Measurements from ENCODE around the gene PTPRT. TPM values are rescaled to one million over a fixed set of nuclear protein-coding genes. Genes with fewer than 3 reads are reported as not detected.

The PTPRT gene
- total RNA-seq, 6 donors from 2014 or later: 0.20 to 7.1 (median 3.8) TPM

DNA sequence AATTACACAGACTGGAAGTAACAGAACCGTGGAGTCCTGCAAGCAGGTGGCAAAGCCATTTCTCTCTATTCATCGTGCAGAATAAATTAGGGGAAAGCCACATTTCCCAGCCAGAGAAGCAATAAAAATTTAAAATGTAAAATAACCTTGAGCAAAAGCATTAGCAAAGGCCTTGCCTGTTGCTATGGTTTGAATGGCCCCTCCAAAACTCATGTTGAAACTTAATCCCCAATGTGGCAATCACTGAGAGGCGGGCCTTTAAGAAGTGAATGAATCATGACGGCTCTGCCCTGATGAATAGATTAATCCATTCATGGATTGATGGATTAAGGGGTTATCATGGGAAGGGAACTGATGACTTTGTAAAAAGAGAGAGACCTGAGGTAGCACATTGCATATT lies 679.0 kb downstream of the PTPRT start:
- no peaks in the 10 kb centered on the region for H3K4me1 ChIP-seq
- no peaks in the 10 kb centered on the region for H3K36me3 ChIP-seq
- ATAC-seq (ENCODE audit: low FRiP score in 2 of 2) (no peak), DNase-seq (no peak)
- H3K4me3 ChIP-seq: no peak overlapping the region
- no peak overlapping the region for H3K27ac ChIP-seq
- no peaks in the 10 kb centered on the region for H3K9me3 ChIP-seq
- TF ChIP-seq POLR2AphosphoS5 (IDR thresholded peaks at IDR 0.05) (no peak), EP300 (IDR thresholded peaks at IDR 0.05) (no peak), POLR2A (IDR thresholded peaks at IDR 0.05) (no peak)
- TF ChIP-seq, protein P1, sequence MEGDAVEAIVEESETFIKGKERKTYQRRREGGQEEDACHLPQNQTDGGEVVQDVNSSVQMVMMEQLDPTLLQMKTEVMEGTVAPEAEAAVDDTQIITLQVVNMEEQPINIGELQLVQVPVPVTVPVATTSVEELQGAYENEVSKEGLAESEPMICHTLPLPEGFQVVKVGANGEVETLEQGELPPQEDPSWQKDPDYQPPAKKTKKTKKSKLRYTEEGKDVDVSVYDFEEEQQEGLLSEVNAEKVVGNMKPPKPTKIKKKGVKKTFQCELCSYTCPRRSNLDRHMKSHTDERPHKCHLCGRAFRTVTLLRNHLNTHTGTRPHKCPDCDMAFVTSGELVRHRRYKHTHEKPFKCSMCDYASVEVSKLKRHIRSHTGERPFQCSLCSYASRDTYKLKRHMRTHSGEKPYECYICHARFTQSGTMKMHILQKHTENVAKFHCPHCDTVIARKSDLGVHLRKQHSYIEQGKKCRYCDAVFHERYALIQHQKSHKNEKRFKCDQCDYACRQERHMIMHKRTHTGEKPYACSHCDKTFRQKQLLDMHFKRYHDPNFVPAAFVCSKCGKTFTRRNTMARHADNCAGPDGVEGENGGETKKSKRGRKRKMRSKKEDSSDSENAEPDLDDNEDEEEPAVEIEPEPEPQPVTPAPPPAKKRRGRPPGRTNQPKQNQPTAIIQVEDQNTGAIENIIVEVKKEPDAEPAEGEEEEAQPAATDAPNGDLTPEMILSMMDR (IDR thresholded peaks at IDR 0.05): no peak
- WGBS, 2 donors: 87 to 89% methylated on average over 4 of the region's 4 CpGs
- H3K27me3 ChIP-seq: no peaks in the 10 kb centered on the region

DNA sequence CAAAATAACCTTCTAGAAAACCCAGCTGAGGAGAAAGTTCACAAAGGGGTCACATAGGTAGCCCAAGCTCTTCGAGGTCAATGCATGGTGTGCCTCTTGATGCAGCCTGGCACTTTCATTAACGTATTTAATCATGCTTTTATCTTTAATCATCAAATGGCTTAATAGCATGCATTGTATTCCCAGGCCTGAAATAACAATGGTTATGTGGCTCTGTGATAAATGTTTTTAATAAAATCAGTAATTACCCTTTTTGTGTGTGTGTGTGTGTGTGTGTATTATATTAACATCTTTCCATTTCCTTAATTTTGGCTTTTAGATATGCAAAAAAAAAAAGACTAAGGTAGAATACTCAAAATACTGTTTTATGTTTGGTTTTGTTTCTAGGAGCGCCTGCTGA lies 681.8 kb downstream of the PTPRT start:
- Histone ChIP-seq H3K27me3 (no peaks in the 10 kb centered on the region), H3K4me1 (no peaks in the 10 kb centered on the region), H3K27ac (no peak overlapping the region), H3K36me3 (no peaks in the 10 kb centered on the region), H3K9me3 (peaks cover 0 to 3% (median 0%) of the 10 kb centered on the region in 4 donors), H3K4me3 (no peak overlapping the region)
- 73 to 74% methylated on average over 3 of the region's 3 CpGs for WGBS, 2 donors
- DNase-seq: no peak
- no peak for ATAC-seq (ENCODE audit: low FRiP score in 2 of 2)
- no peak for TF ChIP-seq POLR2AphosphoS5 (IDR thresholded peaks at IDR 0.05)
- no peak for TF ChIP-seq EP300 (IDR thresholded peaks at IDR 0.05)
- TF ChIP-seq, protein P1 (IDR thresholded peaks at IDR 0.05): no peak
- TF ChIP-seq POLR2A (IDR thresholded peaks at IDR 0.05): no peak

DNA sequence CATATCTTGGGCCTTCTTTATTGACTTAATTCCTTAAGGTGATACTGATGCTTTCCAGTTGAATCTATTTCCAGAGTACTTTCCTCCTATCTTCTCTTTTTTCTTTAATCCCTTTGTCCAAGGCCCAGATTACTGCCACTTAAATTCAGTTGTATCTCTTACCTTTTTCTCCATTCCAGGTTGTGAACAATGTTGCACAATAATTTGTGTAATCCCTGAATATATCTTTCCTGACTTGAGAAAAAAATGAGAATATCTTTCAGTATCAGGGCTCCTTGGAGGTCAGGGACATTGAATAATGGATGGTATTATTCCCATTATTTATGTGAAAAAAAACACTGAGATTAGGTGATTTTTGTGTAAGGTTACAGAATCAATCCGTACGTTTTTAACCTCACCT lies 683.3 kb downstream of the PTPRT start:
- DNase-seq (no peak), ATAC-seq (ENCODE audit: low FRiP score in 2 of 2) (no peak)
- TF ChIP-seq, protein P1 (IDR thresholded peaks at IDR 0.05): no peak
- TF ChIP-seq EP300 (IDR thresholded peaks at IDR 0.05) (no peak), POLR2A (IDR thresholded peaks at IDR 0.05) (no peak), POLR2AphosphoS5 (IDR thresholded peaks at IDR 0.05) (no peak)
- H3K4me1 ChIP-seq: no peaks in the 10 kb centered on the region
- peaks cover 0 to 3% (median 0%) of the 10 kb centered on the region in 4 donors for H3K9me3 ChIP-seq
- 82 to 95% methylated on average over 2 of the region's 2 CpGs for WGBS, 2 donors
- no peak overlapping the region for H3K4me3 ChIP-seq
- no peaks in the 10 kb centered on the region for H3K27me3 ChIP-seq
- no peaks in the 10 kb centered on the region for H3K36me3 ChIP-seq
- no peak overlapping the region for H3K27ac ChIP-seq

DNA sequence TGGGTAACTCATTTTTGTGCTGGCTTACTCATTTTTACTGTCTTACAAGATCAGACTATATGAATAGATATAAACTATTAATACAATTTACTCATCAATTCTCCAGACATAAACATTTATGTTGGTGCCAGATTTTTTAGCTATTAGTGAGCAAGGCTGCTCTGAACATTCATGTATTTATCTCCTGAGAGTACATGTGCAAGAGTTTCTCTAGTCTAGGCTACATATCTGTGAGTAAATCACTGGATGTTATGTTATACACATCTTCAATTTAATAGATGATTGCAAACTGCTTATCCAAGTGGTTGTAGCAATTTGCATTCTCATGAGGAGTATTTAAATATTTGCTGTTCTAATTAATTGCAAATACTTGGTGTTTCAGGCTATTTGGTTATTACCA lies 687.1 kb downstream of the PTPRT start:
- TF ChIP-seq POLR2A (IDR thresholded peaks at IDR 0.05): no peak
- TF ChIP-seq, protein P1 (IDR thresholded peaks at IDR 0.05): no peak
- no peak for TF ChIP-seq POLR2AphosphoS5 (IDR thresholded peaks at IDR 0.05)
- ATAC-seq (ENCODE audit: low FRiP score in 2 of 2): no peak
- Histone ChIP-seq H3K36me3 (no peaks in the 10 kb centered on the region), H3K4me3 (no peak overlapping the region), H3K27me3 (no peaks in the 10 kb centered on the region), H3K4me1 (no peaks in the 10 kb centered on the region), H3K27ac (no peak overlapping the region), H3K9me3 (peaks cover 0 to 3% (median 0%) of the 10 kb centered on the region in 4 donors)
- DNase-seq: no peak

DNA sequence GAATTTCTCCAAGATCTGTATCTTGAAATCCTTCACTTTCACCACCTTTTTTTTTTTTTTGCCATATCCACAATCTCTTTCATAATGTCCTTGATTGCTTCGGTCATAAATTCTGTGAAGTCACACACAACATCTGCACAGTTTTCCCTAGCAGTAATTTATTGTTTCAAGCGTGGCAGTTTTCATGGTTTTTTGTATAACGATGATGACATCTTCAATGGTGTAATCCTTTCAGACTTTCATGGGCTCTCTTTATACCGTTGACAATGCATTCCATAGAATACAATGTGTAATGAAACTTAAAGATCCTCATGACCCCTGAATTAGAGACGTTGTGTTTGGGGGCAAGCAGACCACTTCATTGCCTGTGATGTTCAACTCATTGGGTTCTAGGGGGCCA lies 693.1 kb downstream of the PTPRT start:
- Histone ChIP-seq H3K9me3 (no peaks in the 10 kb centered on the region), H3K36me3 (no peaks in the 10 kb centered on the region), H3K4me3 (no peak overlapping the region), H3K27me3 (no peaks in the 10 kb centered on the region), H3K4me1 (no peaks in the 10 kb centered on the region), H3K27ac (no peak overlapping the region)
- no peak for TF ChIP-seq EP300 (IDR thresholded peaks at IDR 0.05)
- TF ChIP-seq, protein P1 (IDR thresholded peaks at IDR 0.05): no peak
- no peak for TF ChIP-seq POLR2AphosphoS5 (IDR thresholded peaks at IDR 0.05)
- TF ChIP-seq POLR2A (IDR thresholded peaks at IDR 0.05): no peak
- ATAC-seq (ENCODE audit: low FRiP score in 2 of 2) (no peak), DNase-seq (no peak)
- WGBS, 2 donors: 75 to 78% methylated on average over 5 of the region's 5 CpGs
